Measurements from ENCODE around the gene FNDC3A. TPM values are rescaled to one million over a fixed set of nuclear protein-coding genes. Genes with fewer than 3 reads are reported as not detected.

The FNDC3A gene
- total RNA-seq, 1 experiment from 2014 or later = 52.4 TPM

Other genes starting within 250 kb of the FNDC3A start
- not detected in 2 replicates for gene MLNR, start 244.4 kb downstream of the FNDC3A start, total RNA-seq (2014; rRNA removed; shearing (Covaris generic))